CMK (cell line): ENCODE results near the gene TVP23A.

ENCODE experiments used
- DNase-seq: peaks from one replicate; pipeline ENCODE4 v3.0.0-alpha.2; 2010; ENCODE audit warnings: low read depth

The TVP23A gene

GRCh38 chr16:10817963-10818941, at the start of gene TVP23A:
Gene TVP23A, minus strand, starts transcription at chr16:10818794. Its CDS starts 301 bp downstream, at chr16:10818493.
- no peak for DNase-seq

- no peak for DNase-seq
These were observed 49.6 kb upstream of the TVP23A start for GRCh38 chr16:10868104-10868595.

- DNase-seq = no peak
These were observed 48.6 kb upstream of the TVP23A start for GRCh38 chr16:10867199-10867598.

GRCh38 chr16:10865991-10866966, 47.7 kb upstream of the TVP23A start:
- no peak for DNase-seq

GRCh38 chr16:10862438-10862837, 43.8 kb upstream of the TVP23A start:
- DNase-seq = no peak

- no peak for DNase-seq
These were observed 41.1 kb upstream of the TVP23A start for GRCh38 chr16:10859658-10860057.

- DNase-seq = no peak
These were observed 40.4 kb upstream of the TVP23A start for GRCh38 chr16:10859020-10859419.

GRCh38 chr16:10858203-10858602, 39.6 kb upstream of the TVP23A start:
- DNase-seq = no peak

GRCh38 chr16:10856042-10856441, 37.4 kb upstream of the TVP23A start:
- DNase-seq = no peak

- DNase-seq = no peak
These were observed 34.4 kb upstream of the TVP23A start for GRCh38 chr16:10852948-10853347.

- no peak for DNase-seq
These were observed 33.7 kb upstream of the TVP23A start for GRCh38 chr16:10852286-10852685.

GRCh38 chr16:10851512-10851911, 32.9 kb upstream of the TVP23A start:
- DNase-seq = no peak

- no peak for DNase-seq
These were observed 31.9 kb upstream of the TVP23A start for GRCh38 chr16:10850478-10850850.

- no peak for DNase-seq
These were observed 31.3 kb upstream of the TVP23A start for GRCh38 chr16:10849736-10850477.

- DNase-seq = no peak
These were observed 28.6 kb upstream of the TVP23A start for GRCh38 chr16:10847176-10847575.

GRCh38 chr16:10846213-10846998, 27.8 kb upstream of the TVP23A start:
- DNase-seq = no peak

GRCh38 chr16:10840703-10841102, 22.1 kb upstream of the TVP23A start:
- no peak for DNase-seq

GRCh38 chr16:10839279-10839666, 20.7 kb upstream of the TVP23A start:
- DNase-seq = no peak

GRCh38 chr16:10838621-10839278, 20.2 kb upstream of the TVP23A start:
- no peak for DNase-seq

GRCh38 chr16:10836174-10836853, 17.7 kb upstream of the TVP23A start:
- DNase-seq = no peak
